Measurements from ENCODE around the gene CLEC16A.
"Not testable (repeated sequence)": the region's sequence is repeated elsewhere in the genome, so short reads cannot be mapped to it uniquely, and the experiment has no call there.

Gene CLEC16A

DNA sequence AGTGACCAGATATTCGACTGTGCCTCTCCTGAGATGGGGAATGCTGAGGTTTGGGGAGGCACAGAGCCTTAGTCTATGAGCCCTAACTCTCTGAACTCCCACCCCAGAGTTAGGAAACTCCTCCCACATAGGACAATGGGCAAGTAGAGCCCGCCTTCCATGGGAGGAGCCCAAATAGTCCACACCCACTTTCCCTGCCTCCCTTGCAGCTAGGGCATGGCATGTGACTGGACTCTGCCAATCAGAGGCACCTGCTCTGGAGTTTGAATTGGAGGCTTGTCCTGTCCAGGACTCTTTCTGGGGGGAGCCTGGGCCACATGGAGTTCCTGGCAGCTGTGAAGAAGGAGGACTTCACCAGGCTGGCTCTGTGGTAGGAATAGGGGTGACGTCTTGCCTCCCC, 263.3 kb downstream of the CLEC16A start:
- DNase-seq = no peak

DNA sequence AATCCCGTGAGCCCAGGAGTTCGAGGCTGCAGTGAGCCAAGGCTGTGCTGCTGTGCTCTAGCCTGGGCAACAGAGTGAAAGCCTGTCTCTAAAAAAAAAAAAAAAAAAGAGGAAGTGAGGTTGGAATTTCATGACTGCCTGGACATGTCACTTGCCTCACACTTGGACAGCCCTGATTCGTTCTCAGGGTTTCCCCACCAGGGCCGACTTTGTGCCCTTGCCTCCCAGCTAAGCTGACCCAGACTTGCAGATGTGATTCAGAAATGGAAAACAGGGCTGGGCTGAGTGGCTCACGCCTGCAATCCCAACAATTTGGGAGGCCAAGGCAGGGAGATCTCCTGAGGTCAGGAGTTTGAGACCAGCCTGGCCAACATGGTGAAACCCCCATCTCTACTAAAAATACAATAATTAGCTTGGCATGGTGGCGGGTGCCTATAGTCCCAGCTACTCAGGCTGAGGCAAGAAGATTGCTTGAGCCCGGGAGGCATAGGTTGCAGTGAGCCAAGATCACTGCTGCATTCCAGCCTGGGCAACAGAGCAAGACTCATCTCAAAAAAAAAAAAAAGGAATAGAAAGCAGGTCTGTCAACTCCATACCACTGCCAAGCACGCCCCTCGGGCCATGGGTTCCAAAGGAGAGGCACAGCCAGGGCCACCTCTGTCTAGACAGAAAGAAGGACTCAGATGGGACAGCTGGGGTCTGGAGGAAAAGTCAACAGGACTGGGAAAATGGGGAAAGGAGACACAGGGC, 264.7 kb downstream of the CLEC16A start:
- DNase-seq = no peak

DNA sequence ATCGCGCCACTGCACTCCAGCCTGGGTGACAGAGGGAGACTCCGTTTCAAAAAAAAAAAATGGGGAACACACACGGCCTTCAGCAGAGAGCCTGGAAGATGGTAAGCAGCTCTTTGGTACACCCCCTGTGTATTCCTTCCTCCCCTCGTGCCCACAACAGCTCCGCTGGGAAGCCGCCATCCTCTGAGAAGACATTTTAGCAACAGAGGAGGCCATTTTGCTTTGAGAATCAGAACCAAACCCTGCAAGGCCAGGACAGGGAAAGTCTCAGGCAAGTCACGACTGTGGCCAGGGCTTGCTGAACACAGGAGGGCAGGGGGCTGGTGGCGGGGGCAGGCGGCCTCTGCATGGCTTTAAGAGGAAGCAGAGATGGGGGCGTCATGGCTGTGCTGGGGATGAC, 265.9 kb downstream of the CLEC16A start:
- no peak for DNase-seq

DNA sequence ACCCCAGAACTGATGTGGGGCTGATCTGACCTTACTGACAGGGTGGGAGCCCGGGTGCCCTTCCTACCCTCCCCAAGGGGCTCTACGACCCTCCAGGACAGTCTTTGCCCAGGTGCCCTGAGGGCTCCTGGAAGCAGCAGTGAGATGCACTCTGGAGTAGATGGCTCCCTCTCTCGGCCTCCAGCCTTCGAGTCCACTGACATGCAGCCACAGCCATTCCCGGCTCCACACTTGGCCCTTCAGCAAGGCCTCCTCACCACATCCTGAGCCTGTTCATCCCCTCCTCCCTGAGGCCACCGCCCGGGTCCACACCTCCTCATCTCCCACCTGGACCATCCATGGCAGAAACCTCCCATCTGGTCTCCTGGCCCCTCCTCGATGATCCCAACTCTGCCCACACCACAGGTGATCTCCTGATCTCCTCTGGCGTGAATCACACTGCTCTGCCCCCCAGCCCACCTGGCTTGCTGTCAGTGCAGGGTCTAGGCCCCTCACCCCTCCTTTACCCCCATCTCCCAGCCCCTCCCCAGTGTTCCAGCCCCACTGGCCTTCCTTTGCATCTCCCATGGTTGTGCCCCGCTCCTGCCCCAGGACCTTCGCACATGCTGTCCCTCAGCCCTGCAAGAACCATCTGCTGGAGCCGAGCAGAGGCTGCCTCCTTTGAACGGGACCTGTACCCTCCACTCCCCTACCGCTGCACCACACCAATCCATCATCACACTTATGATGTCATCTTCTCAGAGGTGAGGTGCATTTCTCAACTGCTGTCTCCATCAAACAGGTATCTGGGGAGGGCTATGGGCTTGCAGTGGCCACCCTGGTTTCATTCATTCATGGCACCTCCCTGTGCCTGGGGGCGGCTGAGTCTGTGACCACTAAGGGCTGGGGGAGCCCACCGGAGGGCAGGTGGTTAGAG, 267.0 kb downstream of the CLEC16A start:
- DNase-seq = no peak

DNA sequence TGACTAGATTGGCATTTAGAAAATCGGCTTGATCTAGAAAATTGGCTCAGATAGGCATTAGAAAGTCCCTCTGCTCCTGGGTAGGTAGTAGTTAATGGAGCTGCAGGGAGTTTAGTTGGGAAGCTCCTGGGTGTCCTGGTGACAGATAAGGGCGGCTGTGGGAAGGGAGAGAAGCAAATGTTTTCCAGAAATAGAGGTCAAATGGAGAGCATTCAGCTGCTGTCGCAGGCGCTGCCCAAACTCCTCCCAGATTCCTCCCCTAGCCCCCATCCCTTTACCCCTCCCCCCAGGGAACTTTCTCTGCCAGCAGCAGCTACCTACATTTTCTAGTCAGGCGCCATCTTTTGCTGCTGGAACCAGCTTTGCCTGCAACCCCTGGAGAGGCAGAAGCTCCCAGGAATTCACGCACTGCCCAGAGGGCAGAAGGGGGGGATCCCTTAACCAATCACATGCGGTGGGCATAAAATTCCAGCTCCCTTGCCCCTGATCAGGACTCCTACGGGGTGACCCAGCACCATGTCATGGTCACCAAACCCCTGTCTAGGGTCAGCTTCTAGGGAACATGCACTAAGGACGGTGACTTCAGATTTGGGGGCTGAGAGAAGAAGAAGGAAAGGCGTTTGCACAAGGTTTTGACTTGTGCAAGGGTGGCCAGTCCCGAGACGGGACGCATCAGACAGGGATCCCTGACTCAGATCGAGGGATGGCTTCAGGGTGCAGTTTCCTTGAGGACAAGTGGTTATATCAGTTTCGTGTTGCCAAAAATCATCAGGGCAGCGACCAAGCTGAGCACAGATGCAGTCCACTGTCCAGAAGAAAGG, 267.8 kb downstream of the CLEC16A start:
- DNase-seq = no peak

DNA sequence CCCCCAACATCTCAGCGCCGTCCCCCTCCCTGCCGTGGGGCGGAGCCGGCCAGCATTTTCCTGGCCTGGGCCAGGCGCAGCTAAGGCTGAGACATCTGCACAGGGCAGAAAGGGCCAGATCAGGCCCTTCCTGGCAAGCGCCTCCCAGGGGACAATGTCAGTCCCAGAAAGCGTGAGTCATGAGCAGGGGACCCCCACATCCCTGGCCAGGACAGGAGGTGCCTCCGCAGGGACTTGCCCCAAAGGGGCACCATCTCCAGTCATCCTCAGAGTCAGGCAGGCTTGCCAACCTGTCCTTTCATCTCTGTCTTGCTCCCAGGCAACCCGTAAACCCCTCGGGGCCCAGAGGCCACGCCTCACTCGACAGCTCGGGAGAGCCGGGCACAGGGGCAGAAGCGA, 268.4 kb downstream of the CLEC16A start:
- no peak for DNase-seq

DNA sequence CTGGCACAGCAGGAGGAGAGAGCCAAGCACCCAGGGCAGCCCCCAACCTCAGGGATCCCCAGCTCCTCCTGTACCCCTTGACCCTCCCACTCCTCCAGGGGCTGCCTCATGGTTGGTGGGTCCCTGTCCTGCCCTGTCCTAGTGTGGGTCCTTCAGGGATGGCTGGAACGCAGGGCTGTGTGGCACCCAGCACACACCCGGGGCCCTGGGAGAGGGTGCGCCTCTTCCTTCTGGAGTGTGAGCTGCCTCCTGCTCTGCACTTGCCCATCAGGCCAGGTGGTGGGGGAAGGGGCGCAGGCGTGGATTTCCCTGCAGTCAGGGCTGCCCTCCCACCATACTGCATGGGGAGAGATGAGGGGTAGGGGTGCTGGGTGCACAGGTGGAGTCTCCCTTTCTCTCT, 269.0 kb downstream of the CLEC16A start:
- no peak for DNase-seq

DNA sequence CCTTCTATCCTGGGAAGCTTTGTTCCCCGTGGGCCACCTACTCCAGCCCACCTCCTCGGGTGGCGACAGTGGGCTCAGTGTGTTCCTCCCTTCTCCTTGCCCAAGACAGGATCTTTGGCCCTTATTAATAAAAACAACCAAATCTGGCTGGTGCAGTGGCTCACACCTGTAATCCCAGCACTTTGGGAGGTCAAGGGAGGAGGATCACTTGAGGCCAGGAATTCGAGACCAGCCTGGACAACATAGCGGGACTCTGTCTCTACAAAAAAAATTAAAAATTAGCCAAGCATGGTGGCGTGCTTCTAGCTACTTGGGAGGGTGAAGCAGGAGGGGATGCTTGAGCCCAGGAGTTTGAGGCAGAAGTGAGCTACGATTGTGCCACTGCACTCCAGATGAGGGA, 269.4 kb downstream of the CLEC16A start:
- DNase-seq = no peak

DNA sequence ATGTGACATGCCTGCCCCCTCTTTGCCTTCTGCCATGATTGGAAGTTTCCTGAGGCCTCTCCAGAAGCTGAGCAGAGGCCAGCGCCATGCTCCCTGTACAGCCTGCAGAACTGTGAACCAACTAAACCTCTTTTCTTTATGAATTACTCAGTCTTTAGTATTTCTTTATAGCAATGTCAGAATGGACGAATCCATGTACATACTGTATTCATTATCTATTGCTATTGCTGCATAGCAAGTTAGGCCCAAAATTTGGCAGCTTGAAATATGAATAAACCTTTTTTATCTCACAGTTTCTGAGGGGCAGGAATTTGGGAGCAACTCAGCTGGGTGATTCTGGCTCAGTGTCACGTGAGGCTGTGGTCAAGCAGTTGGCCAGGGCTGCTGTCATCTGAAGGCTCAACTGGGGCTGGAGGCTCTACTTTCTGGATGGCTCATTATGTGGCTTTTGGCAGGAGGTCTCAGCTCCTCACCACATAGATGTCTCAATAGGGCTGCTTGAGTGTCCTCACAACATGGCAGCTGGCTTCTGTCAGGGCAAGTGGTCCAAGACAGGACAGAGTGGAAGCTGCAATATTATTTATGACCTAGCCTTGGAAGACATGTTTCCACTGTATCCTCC, 271.7 kb downstream of the CLEC16A start:
- DNase-seq = no peak

DNA sequence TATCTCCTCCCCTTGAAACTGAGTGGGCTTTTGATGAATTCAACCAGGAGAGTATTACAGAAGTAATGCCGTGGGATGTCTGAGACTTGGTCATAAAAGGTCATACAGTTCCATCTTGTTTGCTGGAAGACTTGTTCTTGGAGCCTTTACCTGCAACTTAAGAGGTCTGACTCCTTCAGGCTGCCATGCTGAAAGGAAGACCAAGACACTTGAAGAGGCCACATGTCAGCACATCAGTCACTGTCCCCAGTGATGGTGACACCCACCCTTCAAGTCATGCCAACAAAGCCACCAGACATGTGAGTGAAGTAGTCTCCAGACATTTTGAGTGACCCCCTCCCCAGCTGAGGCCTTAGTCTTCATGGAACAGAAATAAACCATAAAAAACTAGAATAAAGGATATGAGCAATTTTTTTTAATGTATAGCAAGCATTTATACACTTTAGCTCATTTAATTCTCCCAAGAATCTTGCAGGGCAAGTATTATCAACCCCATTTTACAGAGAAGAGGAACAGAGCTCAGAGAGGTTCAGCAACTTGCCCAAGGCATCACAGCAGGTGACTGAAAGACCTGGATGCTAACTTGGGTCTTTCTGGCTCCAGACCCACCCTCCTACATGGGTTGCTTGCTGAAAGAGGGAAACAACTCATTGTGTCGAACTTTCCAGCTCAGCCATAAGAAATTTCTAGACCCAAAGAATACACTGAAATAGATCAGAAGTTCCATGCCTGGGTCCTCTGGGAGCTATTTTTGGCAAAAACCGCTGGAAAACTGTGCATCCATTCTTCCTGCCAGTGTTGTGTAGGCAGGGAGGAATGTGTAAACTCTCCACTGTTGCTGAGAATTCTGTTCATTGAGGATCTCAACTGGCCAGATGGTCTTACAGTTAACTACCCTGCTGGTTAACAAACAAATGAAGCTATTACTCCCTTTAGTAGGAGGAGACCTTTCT, 273.6 kb downstream of the CLEC16A start:
- no peak for DNase-seq

DNA sequence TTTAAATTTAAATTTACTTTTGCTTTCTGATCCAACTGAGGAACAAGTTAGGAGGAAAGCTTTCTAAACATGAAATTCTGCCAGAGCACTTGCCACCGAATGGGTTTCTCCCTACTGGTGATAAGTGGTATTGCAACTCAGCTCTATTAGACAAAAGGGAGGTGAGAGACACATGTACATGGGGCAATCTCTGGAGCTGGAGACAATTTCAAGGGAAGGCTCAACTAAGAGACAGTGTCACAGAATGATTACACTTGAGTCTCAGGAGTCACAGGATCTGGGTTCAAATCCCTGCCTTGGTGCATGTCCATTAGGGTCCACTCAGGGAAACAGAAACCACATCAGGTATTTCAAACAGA, 274.2 kb downstream of the CLEC16A start:
- no peak for DNase-seq

DNA sequence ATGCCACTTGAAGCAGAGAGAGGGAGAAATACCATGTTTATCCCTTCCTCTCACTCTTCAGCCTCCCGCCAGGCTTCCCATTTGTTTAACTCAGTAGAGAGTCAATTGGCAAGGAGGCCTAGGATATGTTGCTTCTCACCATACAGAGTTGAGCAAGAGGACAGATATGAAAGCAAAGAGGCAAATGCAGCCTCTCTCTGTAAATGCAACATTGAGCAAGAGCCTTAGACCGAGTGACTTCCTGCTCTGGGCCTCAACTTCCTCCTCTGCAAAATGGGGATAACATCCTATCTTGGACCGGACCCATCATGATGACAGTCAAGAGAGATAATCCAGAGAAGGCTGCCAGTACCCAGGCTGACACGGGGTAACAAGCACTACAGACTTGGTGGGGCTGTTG, 274.8 kb downstream of the CLEC16A start:
- DNase-seq = no peak

DNA sequence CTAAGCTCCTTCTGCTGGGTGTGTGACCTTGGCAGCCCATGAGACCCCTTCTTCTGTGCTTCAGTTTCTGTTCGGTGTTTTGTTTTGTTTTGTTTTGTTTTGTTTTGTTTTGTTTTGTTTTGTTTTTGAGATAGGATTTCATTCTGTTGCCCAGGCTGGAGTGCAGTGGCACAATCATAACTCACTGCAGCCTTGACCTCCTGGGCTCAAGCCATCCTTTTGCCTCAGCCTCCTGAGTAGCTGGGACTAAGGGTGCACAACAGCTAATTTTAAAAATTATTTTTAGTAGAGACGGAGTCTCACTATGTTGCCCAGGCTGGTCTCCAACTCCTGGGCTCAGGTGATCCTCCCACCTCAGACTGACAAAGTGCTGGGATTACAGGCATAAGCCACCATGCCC, 276.1 kb downstream of the CLEC16A start:
- DNase-seq = not testable (repeated sequence)

DNA sequence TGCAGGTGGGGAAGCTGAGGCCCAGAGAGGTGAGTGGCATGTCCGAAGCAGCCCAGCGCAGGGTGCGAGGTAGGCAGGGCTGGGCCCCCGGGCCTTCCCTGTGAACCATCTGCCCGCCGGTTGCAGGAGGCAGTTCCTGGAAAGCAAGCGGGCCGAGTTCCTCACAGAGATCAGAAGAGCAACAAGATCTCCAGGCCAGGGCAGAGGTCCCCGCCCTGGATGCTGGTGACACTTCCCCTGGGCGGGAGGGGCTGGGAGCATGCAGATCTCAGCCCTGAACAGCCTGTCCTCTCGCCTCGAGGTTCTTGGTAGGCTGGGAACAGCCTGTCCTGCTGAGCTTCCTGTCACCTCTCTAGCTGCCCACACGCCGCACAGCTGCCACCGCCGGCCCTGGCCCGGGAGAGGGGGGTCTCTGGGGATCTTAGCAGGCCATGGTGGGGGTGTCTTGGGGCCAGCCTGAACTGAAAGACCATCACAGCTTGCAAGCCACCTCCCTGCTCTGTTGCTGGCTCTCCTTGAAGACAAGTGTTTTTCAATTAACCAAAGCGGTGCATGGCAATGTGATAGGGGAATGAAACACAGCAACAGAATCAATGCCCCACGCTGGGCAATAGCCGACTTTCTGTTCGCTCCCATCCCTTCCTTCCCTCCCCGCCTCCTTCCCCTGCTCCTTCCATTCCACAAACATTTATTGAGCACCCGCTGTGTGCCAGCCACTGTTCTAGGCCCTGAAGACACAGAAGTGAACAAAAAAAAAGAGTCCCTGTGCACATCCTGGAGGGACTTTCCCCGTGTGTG, 279.9 kb downstream of the CLEC16A start:
- DNase-seq = no peak

DNA sequence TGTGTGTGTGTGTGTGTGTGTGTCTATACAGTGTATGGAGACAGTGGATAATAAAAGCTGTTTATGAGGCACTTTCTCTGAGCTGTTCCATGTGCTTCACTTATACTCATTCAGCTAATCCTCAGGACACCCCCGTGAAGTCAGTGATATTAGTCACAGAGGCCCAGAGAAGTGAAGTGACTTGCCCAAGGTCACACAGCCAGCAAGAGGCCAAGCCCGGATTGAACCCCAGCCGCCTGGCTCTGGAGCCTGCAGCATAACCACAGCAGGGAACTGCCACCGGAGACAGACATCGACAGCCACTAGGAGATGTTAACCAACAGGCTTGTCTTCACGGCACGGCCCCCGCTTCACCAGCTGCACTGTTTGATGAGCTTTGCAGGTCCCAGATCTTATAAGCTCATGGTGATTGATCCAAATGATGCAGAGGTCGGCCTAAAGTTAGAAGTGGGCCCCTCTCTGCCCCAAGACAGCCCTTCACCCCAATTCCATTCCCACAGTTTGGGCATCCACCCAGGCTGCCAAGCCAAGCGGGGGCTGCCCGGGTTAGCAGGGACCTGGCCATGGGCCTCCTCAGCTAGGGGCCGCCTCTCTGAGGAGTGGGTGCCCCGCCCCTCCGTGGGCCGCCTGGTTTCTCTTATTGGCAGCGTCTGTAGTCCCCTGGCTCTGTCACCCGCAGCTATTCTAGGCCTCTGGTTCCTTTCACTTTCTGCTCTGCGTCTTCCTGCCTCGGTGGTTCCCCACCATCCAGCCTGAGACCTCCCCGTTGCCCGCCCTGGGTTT, 280.7 kb downstream of the CLEC16A start:
- no peak for DNase-seq

DNA sequence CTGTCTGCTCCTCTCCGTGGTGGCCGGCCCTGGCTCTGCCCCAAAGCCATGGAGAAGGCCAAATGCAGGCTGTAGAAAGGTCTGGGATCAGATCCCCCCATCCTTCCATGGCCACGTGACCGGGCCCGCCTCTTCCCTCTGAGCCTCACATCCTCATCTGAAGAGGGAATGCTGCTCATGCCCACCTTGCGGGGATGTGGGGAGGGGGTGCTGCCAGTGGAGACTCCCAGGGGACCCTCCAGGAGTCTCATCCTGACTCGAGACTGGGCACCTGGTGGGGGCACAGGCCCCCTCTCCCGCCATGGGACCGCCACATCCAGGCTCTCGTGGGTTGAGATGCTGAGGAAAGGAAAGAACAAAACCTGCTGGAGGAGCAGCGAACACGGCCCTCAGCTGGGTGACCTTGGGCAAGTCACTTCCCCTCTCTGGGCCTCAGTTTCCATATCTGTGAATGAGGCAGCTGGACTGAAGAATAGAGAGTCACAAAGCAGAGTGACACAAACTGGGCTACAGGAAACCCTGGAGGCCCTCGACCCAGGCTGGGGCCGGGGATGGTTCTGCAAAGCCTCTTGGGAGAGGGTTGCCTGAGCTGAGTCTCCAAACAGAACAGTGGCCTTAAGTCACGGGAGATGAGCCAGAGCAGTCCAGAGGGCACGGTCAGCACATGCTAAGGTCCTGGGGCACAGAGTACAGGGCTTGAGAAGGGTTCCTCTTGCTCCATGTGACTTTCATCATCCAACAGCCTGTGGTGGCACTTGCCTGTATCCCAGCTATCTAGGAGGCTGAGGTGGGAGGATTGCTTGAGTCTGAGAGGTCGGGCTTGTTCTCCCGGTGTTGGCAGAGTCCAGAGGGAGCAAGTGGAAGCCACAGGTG, 281.5 kb downstream of the CLEC16A start:
- DNase-seq = no peak

DNA sequence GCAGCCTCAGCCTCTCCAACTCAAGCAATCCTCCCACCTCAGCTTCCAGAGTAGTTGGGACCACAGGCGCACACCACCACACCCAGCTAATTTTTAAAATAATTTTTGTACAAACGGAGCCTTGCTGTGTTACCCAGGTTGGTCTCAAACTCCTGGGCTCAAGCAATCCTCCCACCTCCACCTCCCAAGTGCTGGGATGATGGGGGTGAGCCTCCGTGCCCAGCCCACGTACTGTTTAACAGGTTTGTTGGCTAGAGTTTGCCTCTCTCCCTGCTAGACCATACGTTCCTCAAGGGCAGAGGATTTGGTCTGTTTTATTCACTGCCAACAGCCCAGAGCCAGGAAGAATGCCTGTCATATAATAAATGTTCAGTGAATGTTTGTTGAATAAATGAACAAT, 285.1 kb downstream of the CLEC16A start:
- DNase-seq = no peak

DNA sequence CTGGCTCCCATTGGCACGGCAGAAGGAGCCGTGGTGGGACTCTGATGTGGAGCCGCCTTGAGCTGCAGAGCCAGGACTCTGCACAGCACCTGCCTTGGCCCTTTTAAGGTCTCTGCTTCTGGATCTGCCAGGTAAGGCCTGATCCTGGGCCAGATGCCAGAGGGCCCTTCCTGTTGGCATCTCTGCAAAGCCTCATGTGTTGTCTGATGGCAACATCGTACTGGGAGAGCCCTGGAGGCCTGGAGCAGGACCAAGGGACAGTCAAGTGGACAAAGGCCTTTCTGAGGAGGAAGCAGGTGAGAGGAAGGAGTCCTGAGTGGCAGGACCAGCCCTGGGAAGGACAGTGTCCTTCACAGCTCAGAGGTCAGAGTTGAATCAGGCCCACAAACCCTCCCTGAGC, 285.5 kb downstream of the CLEC16A start:
- no peak for DNase-seq

Measured in fibroblast of skin of back (primary cell).